ENCODE measurements around the gene PRSS16. TPM values are rescaled to one million over a fixed set of nuclear protein-coding genes. Genes with fewer than 3 reads are reported as not detected.
"Not testable (repeated sequence)": the region's sequence is repeated elsewhere in the genome, so short reads cannot be mapped to it uniquely, and the experiment has no call there.

The PRSS16 gene
- total RNA-seq, 1 donor from 2014 or later, result 0.63 TPM

DNA sequence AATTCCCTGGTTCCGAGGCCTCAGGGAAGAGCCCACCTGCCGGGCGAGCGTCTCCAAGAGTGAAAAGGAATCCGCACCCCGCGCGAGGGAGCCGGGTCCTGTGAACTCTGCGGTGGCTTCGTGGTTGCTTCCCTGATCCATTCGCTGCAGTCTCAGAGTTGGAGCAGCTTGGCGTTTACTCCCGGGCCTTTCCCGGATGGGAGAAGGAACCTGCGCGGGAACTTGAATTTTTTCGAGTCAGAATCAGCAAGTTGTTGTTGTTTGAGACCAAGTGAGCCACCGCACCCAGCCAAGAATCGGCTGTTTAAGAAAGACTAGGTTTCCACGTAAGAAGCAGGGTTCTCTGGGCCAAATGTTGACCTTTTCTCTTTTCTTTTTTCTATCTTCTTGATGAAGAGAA, 12.9 kb downstream of the PRSS16 start:
- Mint-ChIP-seq H3K27me3 (ENCODE audit: low read depth) (peaks cover 98% of the 10 kb centered on the region), H3K4me3 (peak overlapping the region; percentile 43), H3K4me1 (peaks cover 10% of the 10 kb centered on the region), H3K36me3 (ENCODE audit: low read depth) (no peaks in the 10 kb centered on the region), H3K27ac (ENCODE audit: unreplicated experiment) (no peak overlapping the region), H3K9me3 (no peaks in the 10 kb centered on the region)
- DNase-seq (ENCODE audit: low read depth, low spot score), result no peak
- TF ChIP-seq, protein P1, sequence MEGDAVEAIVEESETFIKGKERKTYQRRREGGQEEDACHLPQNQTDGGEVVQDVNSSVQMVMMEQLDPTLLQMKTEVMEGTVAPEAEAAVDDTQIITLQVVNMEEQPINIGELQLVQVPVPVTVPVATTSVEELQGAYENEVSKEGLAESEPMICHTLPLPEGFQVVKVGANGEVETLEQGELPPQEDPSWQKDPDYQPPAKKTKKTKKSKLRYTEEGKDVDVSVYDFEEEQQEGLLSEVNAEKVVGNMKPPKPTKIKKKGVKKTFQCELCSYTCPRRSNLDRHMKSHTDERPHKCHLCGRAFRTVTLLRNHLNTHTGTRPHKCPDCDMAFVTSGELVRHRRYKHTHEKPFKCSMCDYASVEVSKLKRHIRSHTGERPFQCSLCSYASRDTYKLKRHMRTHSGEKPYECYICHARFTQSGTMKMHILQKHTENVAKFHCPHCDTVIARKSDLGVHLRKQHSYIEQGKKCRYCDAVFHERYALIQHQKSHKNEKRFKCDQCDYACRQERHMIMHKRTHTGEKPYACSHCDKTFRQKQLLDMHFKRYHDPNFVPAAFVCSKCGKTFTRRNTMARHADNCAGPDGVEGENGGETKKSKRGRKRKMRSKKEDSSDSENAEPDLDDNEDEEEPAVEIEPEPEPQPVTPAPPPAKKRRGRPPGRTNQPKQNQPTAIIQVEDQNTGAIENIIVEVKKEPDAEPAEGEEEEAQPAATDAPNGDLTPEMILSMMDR (conservative IDR thresholded peaks at IDR 0.05), result no peak

DNA sequence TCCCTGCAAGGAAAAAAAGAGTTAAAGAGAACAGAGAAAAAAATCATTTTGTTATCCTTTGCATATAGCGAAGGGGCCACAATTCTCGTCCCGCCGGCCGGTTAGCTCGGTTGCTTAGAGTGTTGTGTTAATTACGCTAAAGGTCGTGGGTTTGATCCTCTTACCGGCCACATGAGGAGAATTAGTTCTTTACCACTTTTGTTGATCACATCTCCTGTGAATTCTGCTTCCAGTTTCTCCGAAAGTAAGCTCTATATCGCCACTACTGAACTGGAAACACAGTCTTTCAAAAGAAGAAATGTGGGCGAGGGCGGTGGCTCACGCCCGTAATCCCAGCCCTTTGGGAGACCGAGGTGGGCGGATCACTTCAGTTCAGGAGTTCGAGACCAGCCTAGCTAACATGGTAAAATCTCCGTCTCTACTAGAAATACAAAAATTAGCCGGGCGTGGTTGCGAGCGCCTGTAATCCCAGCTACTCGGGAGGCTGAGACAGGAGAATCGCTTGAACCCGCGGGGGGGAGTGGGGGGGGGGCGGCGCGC, 13.4 kb downstream of the PRSS16 start:
- Mint-ChIP-seq H3K27me3 (ENCODE audit: low read depth) (peaks cover 93% of the 10 kb centered on the region), H3K36me3 (ENCODE audit: low read depth) (no peaks in the 10 kb centered on the region), H3K27ac (ENCODE audit: unreplicated experiment) (no peak overlapping the region), H3K4me3 (peak overlapping the region; percentile 43), H3K4me1 (peaks cover 10% of the 10 kb centered on the region), H3K9me3 (no peaks in the 10 kb centered on the region)
- DNase-seq (ENCODE audit: low read depth, low spot score), result no peak
- TF ChIP-seq, protein P1 (conservative IDR thresholded peaks at IDR 0.05), result no peak

DNA sequence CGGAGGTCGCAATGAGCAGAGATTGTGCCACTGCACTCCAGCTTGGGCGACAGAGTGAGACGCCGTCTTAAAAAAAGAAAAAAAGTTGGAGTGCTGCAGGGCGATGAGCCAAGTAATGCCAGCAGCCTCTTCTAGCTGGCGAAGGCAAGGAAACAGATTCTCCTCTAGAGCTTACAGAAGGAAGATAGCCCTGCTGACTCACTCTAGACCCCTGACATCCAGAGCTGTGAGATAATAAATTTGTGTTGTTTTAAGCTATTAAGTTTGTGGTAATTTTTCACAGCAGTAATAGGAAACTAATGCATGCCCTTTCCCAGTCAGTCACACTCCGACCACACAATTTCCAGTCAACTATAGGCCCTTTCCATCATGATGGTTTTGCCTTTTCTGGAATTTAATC, 16.4 kb downstream of the PRSS16 start:
- Mint-ChIP-seq H3K27me3 (ENCODE audit: low read depth) (peaks cover 74% of the 10 kb centered on the region), H3K4me3 (no peak overlapping the region), H3K9me3 (no peaks in the 10 kb centered on the region), H3K4me1 (peaks cover 21% of the 10 kb centered on the region), H3K36me3 (ENCODE audit: low read depth) (no peaks in the 10 kb centered on the region), H3K27ac (ENCODE audit: unreplicated experiment) (no peak overlapping the region)
- no peak for DNase-seq (ENCODE audit: low read depth, low spot score)
- TF ChIP-seq, protein P1 (conservative IDR thresholded peaks at IDR 0.05), result no peak

DNA sequence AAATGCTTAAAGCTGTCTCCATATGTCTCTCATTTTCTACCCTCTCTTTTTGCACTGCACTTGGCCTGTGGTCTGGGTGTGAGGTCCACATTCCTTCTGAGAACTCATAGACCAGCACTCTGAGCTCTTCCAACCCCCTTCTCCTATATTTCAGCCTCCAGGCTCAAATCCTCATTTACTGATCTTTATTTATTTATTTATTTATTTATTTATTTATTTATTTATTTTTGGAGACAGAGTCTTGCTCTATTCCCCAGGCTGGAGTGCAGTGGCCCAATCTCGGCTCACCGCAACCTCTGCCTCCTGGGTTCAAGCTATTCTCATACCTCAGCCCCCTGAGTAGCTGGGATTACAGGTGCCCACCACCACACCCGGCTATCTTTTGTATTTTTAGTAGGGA, 19.5 kb downstream of the PRSS16 start:
- not testable (repeated sequence) for H3K36me3 Mint-ChIP-seq (ENCODE audit: low read depth); H3K9me3 Mint-ChIP-seq; DNase-seq (ENCODE audit: low read depth, low spot score); H3K27ac Mint-ChIP-seq (ENCODE audit: unreplicated experiment); H3K4me3 Mint-ChIP-seq
- peaks cover 55% of the 10 kb centered on the region for H3K27me3 Mint-ChIP-seq (ENCODE audit: low read depth)
- H3K4me1 Mint-ChIP-seq, result peaks cover 18% of the 10 kb centered on the region

DNA sequence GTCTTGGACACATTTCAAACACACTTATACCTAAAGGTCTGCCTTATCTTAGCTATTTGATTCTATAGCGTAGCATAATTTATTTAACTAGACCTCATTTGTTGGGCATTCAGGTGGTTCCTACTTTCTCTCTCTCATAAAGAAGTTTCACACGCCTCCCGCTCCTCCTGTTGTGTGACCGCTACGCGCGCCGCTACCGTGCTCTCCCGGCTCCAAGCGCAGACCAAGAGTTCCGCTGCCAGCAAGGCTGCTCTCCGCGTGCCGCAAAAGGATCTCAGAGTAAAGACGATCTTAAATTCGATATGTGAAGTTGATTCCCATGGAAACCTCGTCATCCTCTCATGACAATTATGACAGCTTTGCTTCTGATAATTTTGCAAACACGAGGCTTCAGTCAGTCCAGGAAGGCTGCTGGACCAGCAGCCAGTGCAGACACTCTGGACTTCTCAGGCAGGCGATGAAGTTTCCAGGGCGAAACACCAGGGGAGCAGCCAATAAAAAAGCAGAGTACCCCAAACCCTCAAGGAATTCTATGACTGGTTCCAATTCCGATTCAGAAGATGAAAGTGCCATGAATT, 20.4 kb downstream of the PRSS16 start:
- H3K9me3 Mint-ChIP-seq, result no peaks in the 10 kb centered on the region
- no peak for DNase-seq (ENCODE audit: low read depth, low spot score)
- peaks cover 18% of the 10 kb centered on the region for H3K4me1 Mint-ChIP-seq
- H3K27ac Mint-ChIP-seq (ENCODE audit: unreplicated experiment), result no peak overlapping the region
- peaks cover 53% of the 10 kb centered on the region for H3K27me3 Mint-ChIP-seq (ENCODE audit: low read depth)
- TF ChIP-seq, protein P1 (conservative IDR thresholded peaks at IDR 0.05), result no peak
- H3K4me3 Mint-ChIP-seq, result no peak overlapping the region
- H3K36me3 Mint-ChIP-seq (ENCODE audit: low read depth), result no peaks in the 10 kb centered on the region

DNA sequence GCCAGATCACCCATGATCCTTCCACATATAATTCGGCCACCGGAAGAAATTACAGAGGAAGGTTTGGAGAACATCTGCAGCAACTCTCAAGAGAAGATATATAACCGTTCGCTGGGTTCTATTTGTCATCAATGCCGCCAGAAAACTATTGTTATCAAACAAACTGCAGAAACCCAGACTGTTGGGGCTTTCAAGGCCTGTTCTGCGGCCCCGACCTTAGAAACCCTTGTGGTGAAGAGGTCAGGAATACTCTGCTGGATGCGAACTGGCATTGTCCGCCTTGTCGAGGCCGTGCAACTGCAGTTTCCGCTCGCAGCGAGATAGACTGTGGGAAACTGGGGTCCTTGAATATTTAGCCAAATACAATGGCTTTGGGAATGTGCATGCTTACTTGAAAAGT, 21.3 kb downstream of the PRSS16 start:
- no peaks in the 10 kb centered on the region for H3K9me3 Mint-ChIP-seq
- peaks cover 53% of the 10 kb centered on the region for H3K27me3 Mint-ChIP-seq (ENCODE audit: low read depth)
- peak overlapping the region; percentile 1 for H3K4me3 Mint-ChIP-seq
- no peaks in the 10 kb centered on the region for H3K36me3 Mint-ChIP-seq (ENCODE audit: low read depth)
- DNase-seq (ENCODE audit: low read depth, low spot score), result no peak
- TF ChIP-seq, protein P1 (conservative IDR thresholded peaks at IDR 0.05), result no peak
- no peak overlapping the region for H3K27ac Mint-ChIP-seq (ENCODE audit: unreplicated experiment)
- peaks cover 18% of the 10 kb centered on the region for H3K4me1 Mint-ChIP-seq

Measured in neural crest cell (in vitro differentiated cells).